Measurements from ENCODE around the gene RPS15.

RPS15 gene

DNA sequence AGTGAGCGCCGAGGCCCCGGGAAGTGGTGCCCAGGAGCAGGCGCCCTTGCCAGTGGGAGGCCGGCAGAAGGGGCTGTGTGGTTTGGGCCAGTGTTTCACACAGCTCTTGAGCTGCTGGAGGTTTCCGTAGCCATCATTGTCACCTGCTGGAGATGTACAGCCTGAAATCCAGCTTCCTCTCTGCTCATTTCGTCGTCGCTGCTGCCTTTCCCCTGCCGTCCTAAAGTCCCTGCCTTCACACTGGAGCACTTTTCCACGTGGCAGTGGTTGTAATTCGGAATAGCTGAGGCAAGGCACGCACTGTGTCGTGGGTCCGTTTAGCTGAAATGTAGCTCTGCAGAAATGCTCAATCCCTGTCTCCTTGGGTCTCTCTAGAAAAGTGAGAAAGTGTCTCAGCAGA, 17.6 kb upstream of the RPS15 start:
- no peak for DNase-seq

DNA sequence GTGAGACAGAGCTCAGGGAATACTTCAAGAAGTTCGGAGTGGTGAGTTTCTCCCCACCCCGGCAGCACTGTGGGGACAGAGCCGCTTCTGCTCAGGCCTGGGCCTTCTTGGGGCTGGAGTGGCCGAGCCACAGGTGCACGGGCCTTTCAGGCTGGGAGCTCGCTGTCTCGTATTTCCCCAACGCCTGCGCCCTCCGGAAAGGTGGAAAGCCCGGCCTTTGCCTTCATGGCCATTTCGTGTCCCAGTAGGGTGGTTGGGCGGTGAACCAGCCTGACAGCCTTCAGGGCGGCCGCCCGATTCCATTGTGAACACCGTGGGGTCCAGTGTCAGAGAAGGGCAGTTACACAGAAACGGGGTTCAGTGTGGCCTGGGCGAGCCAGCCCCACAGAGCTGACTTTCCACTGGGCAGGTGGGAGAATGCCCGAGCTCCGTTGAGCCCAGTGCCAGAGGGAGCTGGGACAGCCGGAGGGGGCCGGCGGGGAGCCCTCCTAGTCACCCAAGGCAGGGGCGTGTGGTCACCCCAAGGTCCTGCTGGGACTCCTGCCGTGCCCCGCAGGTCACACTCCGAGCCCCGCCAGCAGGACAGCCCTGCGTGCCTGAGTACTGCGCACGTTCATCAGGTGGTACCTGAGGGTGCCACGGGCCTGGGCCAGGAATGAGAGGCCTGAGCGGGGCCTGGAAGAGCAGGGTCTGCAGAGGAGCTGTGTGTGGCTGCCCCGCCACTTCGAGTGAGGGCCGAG, 16.8 kb upstream of the RPS15 start:
- no peak for DNase-seq

DNA sequence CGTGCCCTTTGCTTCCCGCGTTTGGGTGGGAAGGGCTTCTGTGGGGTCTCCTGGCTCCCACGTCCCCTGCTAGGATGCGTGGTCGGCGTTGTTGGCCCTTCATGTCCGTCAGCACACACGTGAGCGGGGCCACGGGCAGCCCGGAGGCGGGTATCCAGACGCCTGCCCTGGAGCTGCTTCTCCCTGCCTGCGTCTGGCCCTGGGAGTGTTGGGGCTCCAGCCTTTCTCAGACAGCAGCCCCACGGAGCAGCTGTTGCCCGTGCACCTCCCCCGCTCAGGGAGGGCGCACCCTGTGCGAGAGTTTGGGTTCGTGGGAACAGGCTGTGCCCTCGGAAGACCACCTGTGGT, 16.3 kb upstream of the RPS15 start:
- no peak for DNase-seq

DNA sequence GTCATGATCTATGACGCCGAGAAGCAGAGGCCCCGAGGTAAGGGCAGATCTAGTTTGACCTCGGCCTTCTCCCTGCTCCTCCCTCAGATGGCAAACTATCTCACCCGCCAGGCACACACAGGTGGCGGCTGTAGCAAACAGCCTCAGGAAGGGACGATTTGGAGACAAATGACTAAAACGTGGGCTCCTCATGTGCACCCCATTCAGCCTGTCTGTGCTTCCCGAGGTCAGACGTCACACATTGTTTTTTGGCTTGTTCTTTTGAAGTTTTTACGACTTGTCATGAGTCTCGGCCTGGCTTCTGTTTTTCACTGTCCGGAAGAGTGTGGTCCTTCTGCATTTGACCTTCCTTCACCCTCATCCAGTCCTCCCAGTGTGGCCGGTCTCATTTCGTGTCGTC, 15.8 kb upstream of the RPS15 start:
- no peak for DNase-seq

DNA sequence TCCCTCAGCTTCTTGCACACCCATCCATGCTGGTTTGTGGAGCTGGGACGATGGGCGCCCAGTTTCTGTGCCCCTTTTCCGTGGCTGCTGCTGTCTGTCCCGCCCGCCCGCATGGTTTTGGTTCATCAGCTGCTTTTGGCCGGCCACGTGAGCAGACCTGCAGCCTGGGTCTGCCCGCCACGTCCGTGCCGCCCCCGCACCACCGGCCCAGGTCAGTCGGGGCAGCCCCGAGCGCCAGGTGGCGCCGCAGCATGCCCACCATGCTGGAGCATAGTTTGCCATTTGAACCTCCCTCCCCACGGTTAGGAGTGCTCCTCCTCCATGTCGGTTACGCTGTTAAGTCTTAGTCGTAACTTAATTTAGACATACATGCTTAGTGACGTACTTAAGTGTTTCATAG, 15.3 kb upstream of the RPS15 start:
- DNase-seq, result no peak

DNA sequence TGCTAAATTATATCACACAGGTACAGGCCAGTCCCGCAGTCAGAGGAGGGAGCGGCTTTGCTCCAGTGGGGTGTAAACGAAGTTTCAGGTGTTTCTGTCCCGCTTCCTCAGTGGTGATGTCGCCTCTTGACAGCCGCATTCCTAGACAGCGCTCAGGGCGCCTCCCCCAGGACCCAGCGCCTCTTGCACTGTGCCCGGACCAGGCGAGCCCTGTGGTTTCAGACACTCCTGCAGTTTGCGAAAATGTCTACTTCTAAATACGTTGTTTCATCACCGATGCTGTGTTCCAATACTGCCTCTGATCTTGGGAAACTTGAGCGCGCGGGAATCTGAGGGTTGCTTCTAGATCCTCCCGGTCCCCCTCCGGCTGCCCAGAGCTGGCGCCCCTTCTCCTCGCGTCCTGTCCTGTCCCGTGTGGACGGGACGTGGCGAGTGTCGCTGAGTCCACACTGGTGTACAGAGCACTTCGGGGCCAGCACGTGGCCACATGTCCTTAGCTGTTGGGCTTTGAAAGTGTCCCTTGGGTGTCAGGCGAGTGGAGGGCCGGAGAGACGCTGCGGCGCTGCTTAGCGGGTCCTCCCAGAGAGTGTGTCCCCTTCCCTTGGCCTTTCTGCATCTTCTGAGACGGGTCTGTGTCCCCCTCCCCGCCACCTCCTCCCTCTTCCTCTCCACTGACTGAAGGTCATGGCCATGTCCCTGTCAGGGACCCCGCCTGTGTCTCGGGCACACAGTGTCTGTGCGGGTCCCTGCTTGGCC, 14.6 kb upstream of the RPS15 start:
- no peak for DNase-seq

DNA sequence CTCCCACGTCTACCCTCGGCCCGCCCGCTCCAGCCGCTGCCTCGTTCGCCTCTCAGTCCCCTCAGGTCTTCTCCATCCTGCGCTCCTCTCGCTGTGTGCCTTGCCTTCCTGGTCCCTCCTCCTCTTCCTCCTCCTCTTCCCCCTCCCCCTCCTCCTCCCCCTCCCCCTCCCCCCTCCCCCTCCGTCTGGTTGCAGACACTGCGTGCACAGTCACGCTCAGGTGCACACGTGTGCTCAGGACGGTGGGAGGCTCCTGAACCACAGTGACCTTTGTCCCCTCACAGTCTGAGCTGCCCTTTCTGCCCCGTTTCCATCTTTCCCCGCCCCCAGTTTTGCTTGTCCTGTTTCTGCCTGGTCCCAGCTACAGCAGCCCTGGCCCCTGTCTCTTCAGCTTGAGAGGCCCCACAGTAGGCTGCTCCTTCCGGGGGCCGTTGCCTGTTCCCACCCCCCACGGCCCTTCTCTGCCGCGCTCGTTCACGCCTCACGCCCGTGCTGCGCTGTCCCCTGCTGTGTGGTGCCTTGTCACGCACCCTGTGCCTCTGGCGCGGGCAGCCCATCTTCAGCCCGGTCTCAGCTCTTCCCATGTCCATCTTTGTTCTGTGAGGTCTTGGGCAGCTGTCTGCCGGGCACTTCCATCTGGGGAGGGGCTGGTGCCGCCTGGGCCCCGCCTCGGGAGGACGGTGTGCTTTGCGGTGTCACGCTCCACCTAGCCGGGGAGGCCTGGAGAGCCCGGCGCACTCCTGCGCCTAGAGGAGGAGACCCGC, 13.8 kb upstream of the RPS15 start:
- DNase-seq, result no peak

DNA sequence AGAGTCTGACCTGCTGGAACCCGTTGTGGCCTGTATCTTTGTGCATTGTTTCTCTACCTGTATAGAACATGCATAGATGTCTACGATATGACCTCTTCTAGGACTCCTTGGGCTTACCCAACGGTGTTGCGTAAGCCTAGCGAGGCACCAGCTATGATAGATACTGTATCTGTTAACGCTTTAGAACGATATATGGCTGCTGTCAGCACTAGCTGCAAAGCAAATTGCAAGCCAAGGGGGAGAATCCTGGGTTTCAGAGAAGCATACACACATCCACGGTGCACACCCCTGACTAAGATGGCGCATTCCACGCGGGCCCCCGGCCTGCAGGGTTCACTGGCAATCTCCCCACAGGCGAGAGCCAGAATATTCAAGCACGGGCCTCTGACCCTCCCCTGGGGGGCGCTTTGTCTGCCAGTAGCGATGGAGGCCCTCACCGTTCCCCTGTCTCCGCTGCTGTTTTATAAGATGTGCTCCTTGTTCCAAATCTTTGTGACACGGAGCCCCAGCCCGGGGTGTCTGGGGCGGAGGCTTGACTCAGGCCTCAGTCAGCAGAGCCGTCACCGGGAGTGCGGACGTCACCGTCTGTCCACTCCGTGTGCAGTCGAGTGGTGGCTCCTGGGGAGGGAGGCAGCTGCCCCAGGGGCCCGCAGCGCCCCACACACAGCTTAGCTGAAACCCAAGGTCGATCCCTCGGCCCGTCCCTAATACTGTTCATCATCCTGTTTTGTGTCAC, 12.9 kb upstream of the RPS15 start:
- no peak for DNase-seq

DNA sequence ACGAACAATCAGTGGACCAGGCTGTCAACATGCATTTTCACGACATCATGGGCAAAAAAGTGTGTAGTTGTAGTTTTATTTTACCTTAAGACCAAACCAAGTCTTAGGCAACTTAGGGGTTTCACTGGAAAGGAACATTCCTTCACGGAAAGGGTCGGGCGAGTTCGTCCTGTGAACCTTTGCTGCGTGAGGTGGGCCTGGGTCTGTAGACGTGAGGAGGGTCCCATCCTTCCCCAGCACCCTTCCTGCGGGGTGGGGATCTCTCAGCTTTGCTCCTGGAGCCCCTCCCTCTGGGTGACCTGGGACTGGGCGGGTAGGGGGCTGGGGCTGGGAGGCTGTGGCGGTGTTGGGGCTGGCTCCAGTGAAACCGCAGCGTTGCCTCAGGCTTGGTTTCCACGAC, 12.3 kb upstream of the RPS15 start:
- DNase-seq, result no peak

DNA sequence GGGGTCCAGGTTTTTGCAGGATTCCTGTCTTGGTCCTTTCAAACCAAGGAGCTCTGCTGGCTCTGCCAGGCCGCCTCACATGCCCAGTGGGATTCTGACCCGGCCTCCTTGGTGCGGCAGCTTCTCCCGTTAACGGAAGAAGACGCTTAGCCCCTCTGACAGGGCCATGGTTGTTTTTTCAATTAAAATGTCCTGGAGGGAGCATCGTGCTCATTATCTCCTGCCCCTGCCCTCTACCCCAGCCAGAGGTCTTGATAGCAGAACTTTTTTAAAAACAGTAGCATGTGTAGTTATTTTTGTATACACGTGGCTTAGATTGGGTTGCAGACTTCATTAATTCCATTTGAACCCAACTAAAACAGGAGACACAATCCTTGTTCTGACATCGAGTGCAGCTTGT, 11.5 kb upstream of the RPS15 start:
- no peak for DNase-seq

DNA sequence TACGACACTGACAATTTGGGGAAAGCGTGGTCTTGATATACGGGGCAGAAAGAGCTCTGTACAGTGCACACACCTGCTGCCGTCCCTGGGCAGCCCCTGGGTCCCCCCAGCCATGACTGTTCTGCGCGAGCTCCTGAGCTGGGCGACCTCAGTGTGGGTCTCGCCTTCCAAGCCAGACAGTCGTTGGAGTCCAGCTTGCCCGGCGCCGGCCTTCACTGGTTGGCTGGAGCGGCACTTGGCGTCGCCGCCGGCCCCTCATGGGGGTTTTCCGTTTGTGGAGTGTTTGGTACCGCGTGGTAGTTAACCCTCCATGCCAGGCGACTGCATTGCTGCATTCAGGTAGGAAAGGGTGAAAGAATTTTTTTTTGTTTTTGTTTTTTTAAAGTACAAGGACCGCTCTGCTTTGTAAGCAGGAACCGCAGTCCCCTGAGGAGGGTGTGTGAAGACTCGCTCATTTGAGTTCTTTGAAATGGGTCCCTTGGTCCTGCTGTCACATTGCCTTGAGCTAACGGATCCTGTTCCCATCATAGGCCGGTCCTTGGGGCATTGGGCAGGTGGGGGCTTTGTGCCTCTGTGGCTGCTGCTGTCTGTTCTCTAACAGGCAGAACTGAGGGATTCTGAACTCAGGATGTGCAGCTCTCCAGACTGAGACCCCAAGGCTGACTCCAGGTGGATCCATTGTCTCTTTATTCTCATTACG, 10.8 kb upstream of the RPS15 start:
- no peak for DNase-seq

DNA sequence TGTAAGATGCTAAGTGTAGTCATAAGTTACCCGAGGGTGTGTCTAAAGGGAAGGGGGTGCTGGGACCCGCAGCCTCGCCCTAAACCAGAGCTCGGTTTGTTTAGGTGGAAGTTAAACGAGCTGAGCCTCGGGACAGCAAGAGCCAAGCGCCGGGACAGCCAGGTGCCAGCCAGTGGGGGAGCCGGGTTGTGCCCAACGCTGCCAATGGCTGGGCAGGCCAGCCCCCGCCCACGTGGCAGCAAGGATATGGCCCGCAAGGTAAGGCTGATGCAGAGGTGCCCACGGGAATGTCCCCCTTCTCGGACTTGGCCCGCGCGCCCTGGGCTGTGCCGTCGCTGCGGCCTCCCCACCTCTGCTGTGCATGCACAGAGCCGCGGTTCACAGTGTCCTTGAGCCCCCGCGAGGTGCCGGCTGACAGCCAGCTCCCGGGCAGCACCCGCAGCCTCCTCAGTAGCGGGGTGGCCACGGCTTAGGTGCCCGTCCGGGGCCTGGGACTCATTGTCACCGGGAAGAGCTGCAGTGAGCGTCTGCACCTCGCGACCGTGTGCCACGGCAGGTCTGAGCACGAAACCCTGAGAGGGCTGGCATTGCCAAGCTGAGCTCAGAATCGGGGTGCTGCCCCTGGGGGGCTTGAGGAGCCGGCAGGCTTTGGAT, 9.3 kb upstream of the RPS15 start:
- no peak for DNase-seq

DNA sequence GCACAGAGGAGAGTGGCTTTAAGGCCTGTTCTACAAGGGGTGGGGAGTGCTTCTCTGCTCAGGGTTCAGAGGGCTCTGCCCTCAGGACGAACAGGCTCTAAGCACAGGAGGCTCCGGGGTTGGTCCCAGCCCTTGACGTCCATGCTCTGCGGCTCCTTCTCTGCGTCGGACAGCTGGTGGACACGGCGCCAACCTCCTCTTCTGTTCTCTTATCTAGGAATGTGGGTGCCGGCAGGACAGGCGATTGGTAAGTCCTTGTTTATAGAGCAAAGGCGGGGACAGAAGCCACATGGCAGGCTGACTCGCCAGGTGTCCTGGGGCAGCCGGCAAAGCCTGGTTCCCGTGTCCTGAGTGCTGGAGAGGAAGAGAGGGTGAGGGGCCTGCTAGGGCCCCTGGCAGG, 8.4 kb upstream of the RPS15 start:
- no peak for DNase-seq

DNA sequence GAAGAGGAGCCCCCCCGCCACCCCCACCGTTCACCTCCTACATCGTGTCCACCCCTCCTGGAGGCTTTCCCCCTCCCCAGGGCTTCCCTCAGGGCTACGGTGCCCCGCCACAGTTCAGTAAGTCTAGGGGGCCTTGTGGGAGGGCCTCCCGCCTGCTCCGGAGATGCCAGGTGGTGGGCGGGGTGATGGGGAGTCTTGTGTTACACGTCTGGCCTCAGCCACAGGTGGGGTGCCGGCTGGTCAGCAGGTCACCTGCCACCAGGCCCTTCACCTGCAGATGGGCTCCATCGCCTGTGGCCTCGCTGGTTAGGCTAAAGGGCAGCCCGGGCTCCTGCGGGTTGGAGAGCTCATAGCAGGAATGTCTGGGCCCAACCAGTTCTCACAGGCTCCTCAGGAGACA, 8.0 kb upstream of the RPS15 start:
- DNase-seq, result no peak

DNA sequence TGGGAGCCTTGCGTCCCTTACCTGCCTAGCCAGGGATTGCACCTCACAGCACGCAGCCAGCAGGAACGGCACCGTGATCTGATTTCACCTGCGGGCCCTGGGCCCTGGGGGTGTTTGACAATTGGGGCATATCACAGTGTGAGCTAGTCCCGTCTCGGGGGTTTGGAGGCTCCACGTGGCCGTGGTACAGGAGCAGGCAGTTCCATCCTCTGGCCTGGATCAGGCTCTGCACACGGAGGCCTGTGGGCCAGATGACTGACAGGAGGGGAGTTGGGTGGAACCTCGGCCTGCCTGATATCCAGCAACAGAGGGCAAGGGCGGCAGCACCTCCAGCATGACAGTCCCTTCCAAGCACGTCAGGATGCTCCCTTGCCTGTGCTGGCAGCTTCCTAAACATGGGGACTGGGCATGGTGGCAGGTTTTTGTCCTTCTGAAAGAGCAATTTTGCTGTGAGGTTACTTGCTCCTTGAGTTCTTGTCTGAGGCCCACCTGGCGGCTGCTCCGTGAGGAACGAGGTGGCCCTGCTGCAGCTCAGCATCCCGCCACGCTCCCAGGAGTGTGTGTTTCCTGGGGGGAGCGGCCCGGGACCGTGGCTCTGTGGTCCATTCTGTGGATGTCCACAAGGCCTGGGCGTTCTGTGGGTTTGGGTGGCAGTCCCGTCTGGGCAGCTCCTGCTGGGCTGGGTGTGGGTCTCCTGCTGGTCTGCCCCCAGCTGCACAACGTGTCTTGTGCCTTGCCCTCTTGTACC, 6.3 kb upstream of the RPS15 start:
- DNase-seq, result no peak

DNA sequence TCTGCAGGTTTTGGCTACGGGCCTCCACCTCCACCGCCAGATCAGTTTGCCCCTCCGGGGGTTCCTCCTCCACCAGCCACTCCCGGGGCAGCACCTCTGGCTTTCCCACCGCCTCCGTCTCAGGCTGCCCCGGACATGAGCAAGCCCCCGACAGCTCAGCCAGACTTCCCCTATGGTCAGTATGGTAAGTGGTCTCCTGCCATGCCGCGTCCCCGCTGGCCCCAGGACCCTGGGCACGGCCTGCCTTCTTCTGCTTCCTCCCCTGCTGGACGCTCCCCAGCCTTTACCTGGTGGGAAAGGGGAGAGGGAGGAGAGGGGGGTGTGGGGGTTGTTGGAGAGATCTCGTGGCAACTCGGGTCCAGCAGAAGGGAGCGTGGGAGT, 5.7 kb upstream of the RPS15 start:
- no peak for DNase-seq

DNA sequence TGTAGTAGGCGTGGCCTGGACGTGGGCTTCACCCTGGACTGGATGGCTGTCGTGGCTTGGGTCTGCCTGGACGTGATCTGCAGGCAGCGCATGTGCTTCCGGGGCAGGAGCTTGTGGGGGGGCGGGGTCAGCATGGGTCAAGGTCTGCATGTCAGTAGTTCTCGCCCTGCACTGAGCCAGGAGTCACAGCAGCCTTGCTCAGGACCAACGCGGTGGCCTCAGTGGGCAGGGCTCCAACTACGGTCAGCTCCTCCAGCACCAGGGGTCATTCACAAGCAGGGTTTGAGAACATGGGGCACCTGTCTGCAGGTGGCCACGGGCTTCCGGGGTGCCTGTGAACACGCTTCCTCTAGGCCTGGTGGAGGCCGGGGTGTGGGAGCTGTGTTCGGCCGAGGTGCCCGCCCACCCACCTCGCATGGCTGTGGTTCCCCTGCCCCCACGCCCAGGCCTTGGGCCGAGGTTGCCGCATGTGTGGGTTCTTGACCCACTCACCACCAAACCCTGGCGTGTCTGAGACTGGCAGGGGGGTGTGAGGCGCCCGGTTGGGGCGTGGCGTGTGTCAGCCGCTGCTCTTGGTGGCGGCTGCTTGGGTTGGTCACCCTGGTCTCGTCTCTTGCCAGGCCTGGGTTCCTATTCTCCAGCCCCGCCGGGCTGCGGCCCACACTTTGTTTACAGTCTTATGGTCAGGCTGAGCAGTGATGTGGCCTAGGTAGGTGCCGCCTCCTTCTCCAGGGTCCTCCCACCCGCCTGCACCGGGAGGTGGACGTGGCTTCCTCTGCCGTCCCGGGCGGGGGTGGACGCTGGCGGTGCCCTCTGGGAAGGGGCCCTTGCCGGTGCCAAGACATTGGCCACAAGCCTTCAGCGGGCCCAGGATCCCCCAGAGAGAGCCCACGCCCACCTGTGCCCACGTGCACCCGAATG, 4.8 kb upstream of the RPS15 start:
- no peak for DNase-seq

DNA sequence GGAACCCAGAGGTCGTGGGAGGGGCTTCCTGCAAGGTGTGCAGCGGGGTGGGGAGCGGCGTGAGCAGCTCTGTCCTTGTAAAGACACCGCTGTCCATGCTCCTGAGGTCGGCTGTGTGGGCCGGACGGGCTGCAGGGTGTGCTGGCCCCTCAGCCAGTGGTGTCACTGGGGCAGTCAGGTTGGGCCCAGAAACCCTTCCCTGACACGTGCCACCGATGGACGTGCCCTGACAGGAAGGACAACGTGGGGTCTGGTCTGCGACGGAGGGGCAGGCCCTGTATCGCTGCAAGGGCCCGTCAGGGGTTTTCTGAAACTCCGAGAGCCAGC, 4.2 kb upstream of the RPS15 start:
- no peak for DNase-seq

DNA sequence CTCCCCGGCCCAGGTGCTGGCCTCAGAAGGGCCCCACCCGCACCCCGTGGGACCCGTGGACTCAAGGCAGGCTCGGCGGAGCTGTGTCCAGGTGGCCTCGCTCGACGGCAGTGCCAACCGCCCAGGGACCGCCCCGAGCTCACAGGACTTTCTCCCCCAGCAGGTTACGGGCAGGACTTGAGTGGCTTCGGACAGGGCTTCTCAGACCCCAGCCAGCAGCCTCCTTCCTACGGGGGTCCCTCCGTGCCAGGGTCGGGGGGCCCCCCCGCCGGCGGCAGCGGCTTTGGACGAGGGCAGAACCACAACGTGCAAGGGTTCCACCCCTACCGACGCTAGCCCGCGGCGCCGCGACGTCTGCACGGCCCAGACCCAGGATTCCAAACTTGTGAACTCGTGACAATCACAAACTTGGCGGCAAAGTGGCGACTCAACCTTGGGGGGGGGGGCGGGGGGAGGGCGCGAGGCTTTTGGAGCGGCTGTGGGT, 3.6 kb upstream of the RPS15 start:
- DNase-seq, result no peak

DNA sequence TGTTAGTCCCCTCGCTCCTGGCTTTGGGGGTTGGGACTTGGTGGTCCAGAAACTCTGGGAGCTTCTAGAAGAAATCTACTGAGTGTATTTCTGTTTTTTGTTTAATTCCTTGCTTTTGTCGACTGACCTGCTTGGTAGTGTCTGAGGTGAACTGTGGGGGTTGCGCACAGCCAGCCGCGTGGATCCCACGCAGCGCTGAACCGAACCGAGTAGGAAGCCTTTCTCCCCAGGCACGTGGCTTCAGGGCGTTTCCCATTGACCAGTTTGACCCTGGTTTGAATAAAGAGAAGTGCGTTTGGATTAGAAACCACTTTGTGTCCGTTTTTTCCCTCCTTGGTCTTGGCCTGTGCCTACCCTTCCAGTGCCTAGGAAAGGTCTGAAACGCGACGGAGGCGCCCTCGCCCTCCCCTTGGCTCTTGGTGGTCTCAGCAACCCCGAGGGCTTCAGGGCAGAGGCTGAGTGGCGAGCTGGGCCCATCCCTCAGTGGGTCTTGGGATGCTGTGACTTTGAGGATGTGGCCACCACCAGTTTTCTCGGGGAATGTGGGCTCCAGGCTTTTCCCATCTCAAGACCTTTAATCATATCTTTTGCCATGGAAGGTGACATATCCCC, 2.7 kb upstream of the RPS15 start:
- no peak for DNase-seq
